ENCODE data around the gene ATP2A3.

DNA sequence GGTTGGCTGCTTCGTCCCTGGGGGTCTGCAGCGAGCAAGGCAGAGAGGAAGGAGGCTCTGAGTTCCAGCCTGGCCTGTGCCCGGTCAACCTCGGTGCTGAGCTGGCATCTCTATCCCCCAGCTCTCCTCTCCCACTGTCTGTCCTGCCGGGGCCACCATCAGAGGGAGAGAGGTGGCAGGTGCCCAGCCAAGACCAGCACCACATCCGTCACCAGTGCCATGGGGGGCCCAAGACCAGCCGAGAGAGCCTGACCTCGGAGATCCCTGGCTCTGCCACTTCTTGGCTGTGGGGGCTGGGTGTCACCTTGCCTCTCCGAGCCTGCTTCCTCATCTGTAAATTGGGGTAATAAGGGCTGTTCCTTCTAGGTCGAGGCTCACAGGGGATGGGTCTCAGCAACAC lies 47.4 kb downstream of the ATP2A3 start:
- no peak for TF ChIP-seq POLR2AphosphoS5 (IDR thresholded peaks at IDR 0.05)
- no peak for TF ChIP-seq MXI1 (conservative IDR thresholded peaks at IDR 0.05; ENCODE audit: poor library complexity, severe bottlenecking)
- TF ChIP-seq, protein P1, sequence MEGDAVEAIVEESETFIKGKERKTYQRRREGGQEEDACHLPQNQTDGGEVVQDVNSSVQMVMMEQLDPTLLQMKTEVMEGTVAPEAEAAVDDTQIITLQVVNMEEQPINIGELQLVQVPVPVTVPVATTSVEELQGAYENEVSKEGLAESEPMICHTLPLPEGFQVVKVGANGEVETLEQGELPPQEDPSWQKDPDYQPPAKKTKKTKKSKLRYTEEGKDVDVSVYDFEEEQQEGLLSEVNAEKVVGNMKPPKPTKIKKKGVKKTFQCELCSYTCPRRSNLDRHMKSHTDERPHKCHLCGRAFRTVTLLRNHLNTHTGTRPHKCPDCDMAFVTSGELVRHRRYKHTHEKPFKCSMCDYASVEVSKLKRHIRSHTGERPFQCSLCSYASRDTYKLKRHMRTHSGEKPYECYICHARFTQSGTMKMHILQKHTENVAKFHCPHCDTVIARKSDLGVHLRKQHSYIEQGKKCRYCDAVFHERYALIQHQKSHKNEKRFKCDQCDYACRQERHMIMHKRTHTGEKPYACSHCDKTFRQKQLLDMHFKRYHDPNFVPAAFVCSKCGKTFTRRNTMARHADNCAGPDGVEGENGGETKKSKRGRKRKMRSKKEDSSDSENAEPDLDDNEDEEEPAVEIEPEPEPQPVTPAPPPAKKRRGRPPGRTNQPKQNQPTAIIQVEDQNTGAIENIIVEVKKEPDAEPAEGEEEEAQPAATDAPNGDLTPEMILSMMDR (IDR thresholded peaks at IDR 0.05; ENCODE audit: poor library complexity, severe bottlenecking): no peak
- TF ChIP-seq EZH2 (IDR thresholded peaks at IDR 0.05; ENCODE audit: borderline replicate concordance, insufficient read depth, low read length, poor library complexity, severe bottlenecking): no peak
- no peak for TF ChIP-seq EP300 (conservative IDR thresholded peaks at IDR 0.05; ENCODE audit: poor library complexity, severe bottlenecking)
- no peak for TF ChIP-seq SMC3 (conservative IDR thresholded peaks at IDR 0.05; ENCODE audit: poor library complexity)
- TF ChIP-seq RAD21 (conservative IDR thresholded peaks at IDR 0.05): no peak
- TF ChIP-seq, protein P2, sequence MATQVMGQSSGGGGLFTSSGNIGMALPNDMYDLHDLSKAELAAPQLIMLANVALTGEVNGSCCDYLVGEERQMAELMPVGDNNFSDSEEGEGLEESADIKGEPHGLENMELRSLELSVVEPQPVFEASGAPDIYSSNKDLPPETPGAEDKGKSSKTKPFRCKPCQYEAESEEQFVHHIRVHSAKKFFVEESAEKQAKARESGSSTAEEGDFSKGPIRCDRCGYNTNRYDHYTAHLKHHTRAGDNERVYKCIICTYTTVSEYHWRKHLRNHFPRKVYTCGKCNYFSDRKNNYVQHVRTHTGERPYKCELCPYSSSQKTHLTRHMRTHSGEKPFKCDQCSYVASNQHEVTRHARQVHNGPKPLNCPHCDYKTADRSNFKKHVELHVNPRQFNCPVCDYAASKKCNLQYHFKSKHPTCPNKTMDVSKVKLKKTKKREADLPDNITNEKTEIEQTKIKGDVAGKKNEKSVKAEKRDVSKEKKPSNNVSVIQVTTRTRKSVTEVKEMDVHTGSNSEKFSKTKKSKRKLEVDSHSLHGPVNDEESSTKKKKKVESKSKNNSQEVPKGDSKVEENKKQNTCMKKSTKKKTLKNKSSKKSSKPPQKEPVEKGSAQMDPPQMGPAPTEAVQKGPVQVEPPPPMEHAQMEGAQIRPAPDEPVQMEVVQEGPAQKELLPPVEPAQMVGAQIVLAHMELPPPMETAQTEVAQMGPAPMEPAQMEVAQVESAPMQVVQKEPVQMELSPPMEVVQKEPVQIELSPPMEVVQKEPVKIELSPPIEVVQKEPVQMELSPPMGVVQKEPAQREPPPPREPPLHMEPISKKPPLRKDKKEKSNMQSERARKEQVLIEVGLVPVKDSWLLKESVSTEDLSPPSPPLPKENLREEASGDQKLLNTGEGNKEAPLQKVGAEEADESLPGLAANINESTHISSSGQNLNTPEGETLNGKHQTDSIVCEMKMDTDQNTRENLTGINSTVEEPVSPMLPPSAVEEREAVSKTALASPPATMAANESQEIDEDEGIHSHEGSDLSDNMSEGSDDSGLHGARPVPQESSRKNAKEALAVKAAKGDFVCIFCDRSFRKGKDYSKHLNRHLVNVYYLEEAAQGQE (IDR thresholded peaks at IDR 0.05; ENCODE audit: borderline replicate concordance): no peak

Measured in neural cell (in vitro differentiated cells).